HG03575 (cell line): ENCODE data around the gene PRAMEF18.
"Not testable (repeated sequence)": the region's sequence is repeated elsewhere in the genome, so short reads cannot be mapped to it uniquely, and the experiment has no call there.

Source experiments
- ATAC-seq: cut with Tn5 transposase; IDR thresholded peaks from one replicate; pipeline ENCODE4 v1.9.1; 2021; ENCODE audit not compliant: unreplicated experiment, insufficient number of reproducible peaks, low FRiP score; ENCODE audit errors: extremely low read depth

The PRAMEF18 gene

GRCh38 chr1:13219203-13219602, 6.8 kb downstream of the PRAMEF18 start:
- not testable (repeated sequence) for ATAC-seq

- ATAC-seq = not testable (repeated sequence)
Measured at GRCh38 chr1:13216619-13217018, 9.3 kb downstream of the PRAMEF18 start.

- not testable (repeated sequence) for ATAC-seq
Measured at GRCh38 chr1:13208712-13209111, 17.2 kb downstream of the PRAMEF18 start.

GRCh38 chr1:13201309-13201708, 24.6 kb downstream of the PRAMEF18 start, which contains the start of gene PRAMEF13:
Gene PRAMEF13, minus strand, starts transcription at chr1:13201409. Its CDS starts 1,820 bp downstream, at chr1:13199589.
- ATAC-seq = not testable (repeated sequence)
